Adrenal gland (tissue), 5 donors: ENCODE measurements around the gene VSTM2B.

Source experiments
- CTCF ChIP-seq, 6 experiments: fragments of 450-650 bp in 4 of 6; fragments of 200-600 bp in 2 of 6; sonication (generic) in 1 of 6; IDR thresholded peaks; 1 replicate in 5 of 6; 2 replicates in 1 of 6; pipeline versions ENCODE4 v1.5.1 to v1.8.0; 2016 to 2021; ENCODE audit warnings: antibody characterized with exemption in 6 of 6, mild to moderate bottlenecking in 2 of 6, moderate library complexity in 1 of 6
- POLR2A ChIP-seq, 2 donors: fragments of 450-650 bp; IDR thresholded peaks; one replicate each; pipeline ENCODE4 v1.6.1; 2017; ENCODE audit warnings: antibody characterized with exemption in 2 of 2, mild to moderate bottlenecking in 2 of 2, moderate library complexity in 1 of 2
- donor health status: DM: no; HTN: no; CAD: no.

- TF ChIP-seq CTCF (IDR thresholded peaks at IDR 0.05), result no peak
- no peak for TF ChIP-seq POLR2A (IDR thresholded peaks at IDR 0.05)
Measured at GRCh38 chr19:29502581-29502850, 23.3 kb upstream of the VSTM2B start.
